Fibroblast of lung (primary cell): Measurements from ENCODE around the gene TNS1.

Experiments
- EZH2 ChIP-seq: IDR thresholded peaks from 2 replicates; pipeline ENCODE4 v1.5.1; 2012; ENCODE audit warnings: low read length, control low read depth, mild to moderate bottlenecking; ENCODE audit errors: missing control alignments
- TF ChIP-seq, protein P1 (sequence below), 2 donors: IDR thresholded peaks in 1 of 2; conservative IDR thresholded peaks in 1 of 2; 1 replicate in 1 of 2; 2 replicates in 1 of 2; pipeline ENCODE4 v1.5.1; 2011 to 2012; ENCODE audit warnings: low read length in 2 of 2, control low read depth in 1 of 2, inconsistent platforms in 1 of 2, low read depth in 1 of 2, mild to moderate bottlenecking in 1 of 2

DNA sequence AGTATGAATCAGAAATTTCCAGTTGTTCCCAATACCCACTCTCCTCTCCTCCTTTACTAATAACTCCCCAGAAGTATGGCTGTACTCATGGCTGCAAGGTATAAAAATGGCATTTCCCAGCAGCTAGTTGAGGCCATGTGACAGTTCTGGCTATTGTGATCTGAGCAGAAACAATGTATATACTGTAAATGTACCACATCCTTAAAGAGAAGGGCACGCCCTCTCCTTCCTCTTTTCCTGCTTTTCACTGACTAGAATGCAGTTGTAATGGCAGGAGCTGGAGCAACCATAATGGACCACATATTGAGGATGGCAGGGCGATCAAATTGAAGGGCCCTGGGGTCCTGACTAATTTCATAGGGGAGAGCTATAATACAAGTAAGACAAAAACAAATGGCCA is 211.2 kb downstream of the TNS1 start:
- TF ChIP-seq, protein P1, sequence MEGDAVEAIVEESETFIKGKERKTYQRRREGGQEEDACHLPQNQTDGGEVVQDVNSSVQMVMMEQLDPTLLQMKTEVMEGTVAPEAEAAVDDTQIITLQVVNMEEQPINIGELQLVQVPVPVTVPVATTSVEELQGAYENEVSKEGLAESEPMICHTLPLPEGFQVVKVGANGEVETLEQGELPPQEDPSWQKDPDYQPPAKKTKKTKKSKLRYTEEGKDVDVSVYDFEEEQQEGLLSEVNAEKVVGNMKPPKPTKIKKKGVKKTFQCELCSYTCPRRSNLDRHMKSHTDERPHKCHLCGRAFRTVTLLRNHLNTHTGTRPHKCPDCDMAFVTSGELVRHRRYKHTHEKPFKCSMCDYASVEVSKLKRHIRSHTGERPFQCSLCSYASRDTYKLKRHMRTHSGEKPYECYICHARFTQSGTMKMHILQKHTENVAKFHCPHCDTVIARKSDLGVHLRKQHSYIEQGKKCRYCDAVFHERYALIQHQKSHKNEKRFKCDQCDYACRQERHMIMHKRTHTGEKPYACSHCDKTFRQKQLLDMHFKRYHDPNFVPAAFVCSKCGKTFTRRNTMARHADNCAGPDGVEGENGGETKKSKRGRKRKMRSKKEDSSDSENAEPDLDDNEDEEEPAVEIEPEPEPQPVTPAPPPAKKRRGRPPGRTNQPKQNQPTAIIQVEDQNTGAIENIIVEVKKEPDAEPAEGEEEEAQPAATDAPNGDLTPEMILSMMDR (conservative IDR thresholded peaks at IDR 0.05 in 1 of 2, IDR thresholded peaks at IDR 0.05 in 1 of 2; ENCODE audit: low read depth in 1 of 2, low read length in 2 of 2) = no peak
- TF ChIP-seq EZH2 = no peak
